ENCODE results near the gene ASIC3.

The ASIC3 gene

GRCh38 chr7:151087245-151088018 is 39.1 kb downstream of the ASIC3 start:
- peak; percentile 56 for DNase-seq

GRCh38 chr7:151088019-151088855 is 39.9 kb downstream of the ASIC3 start:
- no peak for DNase-seq

GRCh38 chr7:151088856-151089699 is 40.7 kb downstream of the ASIC3 start:
- DNase-seq = no peak

- no peak for DNase-seq
Measured at GRCh38 chr7:151089893-151090730, 41.8 kb downstream of the ASIC3 start.

GRCh38 chr7:151091003-151091402 is 42.7 kb downstream of the ASIC3 start:
- DNase-seq = no peak

- no peak for DNase-seq
Measured at GRCh38 chr7:151091431-151091830, 43.1 kb downstream of the ASIC3 start.

- DNase-seq = no peak
Measured at GRCh38 chr7:151091988-151092387, 43.7 kb downstream of the ASIC3 start.

- DNase-seq = no peak
Measured at GRCh38 chr7:151093748-151094147, 45.4 kb downstream of the ASIC3 start.

- DNase-seq = no peak
Measured at GRCh38 chr7:151094675-151095074, 46.3 kb downstream of the ASIC3 start.

GRCh38 chr7:151095123-151095797 is 46.9 kb downstream of the ASIC3 start:
- no peak for DNase-seq

GRCh38 chr7:151095828-151096475 is 47.6 kb downstream of the ASIC3 start:
- no peak for DNase-seq

GRCh38 chr7:151099486-151100211 is 51.3 kb downstream of the ASIC3 start:
- no peak for DNase-seq

- no peak for DNase-seq
Measured at GRCh38 chr7:151100921-151101320, 52.6 kb downstream of the ASIC3 start.

- no peak for DNase-seq
Measured at GRCh38 chr7:151101621-151102396, 53.5 kb downstream of the ASIC3 start.

Measured in NCI-H146 (cell line).